MM.1S (cell line): ENCODE results near the gene TPI1.
A peak's percentile ranks its signal among the peaks of the same experiment; 100 is the strongest.

Source experiments
- DNase-seq: peaks from one replicate; pipeline ENCODE4 v3.0.0-alpha.2; 2015
- H2AFZ ChIP-seq: fragments of 300-600 bp; sonication (generic); 2 replicates; pipeline ENCODE4 v1.6.0; 2016; ENCODE audit warnings: antibody characterized with exemption, low read length
- H3F3A ChIP-seq: fragments of 300-600 bp; sonication (generic); 2 replicates; pipeline ENCODE4 v1.6.1; 2016; ENCODE audit warnings: mild to moderate bottlenecking, antibody characterized with exemption, low read length, moderate library complexity, mixed read lengths; ENCODE audit not compliant: insufficient read depth
- H3K27ac ChIP-seq: fragments of 300-600 bp; sonication (generic); 2 replicates; pipeline ENCODE4 v1.5.1; 2016; ENCODE audit warnings: mild to moderate bottlenecking, low read length
- H3K27me3 ChIP-seq: fragments of 300-600 bp; sonication (generic); replicated peaks from 2 replicates; pipeline ENCODE4 v1.6.0; 2016; ENCODE audit warnings: low read length; ENCODE audit not compliant: insufficient read depth
- H3K36me3 ChIP-seq: fragments of 300-600 bp; sonication (generic); replicated peaks from 2 replicates; pipeline ENCODE4 v1.6.1; 2016; ENCODE audit warnings: mild to moderate bottlenecking, low read length, mixed read lengths; ENCODE audit not compliant: insufficient read depth
- H3K4me1 ChIP-seq: fragments of 300-600 bp; sonication (generic); 2 replicates; pipeline ENCODE4 v1.6.1; 2016; ENCODE audit warnings: low read length, mixed read lengths
- H3K4me2 ChIP-seq: fragments of 300-600 bp; sonication (generic); 2 replicates; pipeline ENCODE4 v1.6.0; 2016; ENCODE audit warnings: low read depth, low read length
- H3K4me3 ChIP-seq: fragments of 300-600 bp; sonication (generic); 2 replicates; pipeline ENCODE4 v1.5.1; 2016; ENCODE audit warnings: low read length, mixed read lengths
- H3K79me2 ChIP-seq: fragments of 300-600 bp; sonication (generic); 2 replicates; pipeline ENCODE4 v1.6.1; 2016; ENCODE audit warnings: mixed run types, low read length, mixed read lengths
- H3K9ac ChIP-seq: fragments of 300-600 bp; sonication (generic); 2 replicates; pipeline ENCODE4 v1.6.1; 2016; ENCODE audit warnings: low read length, mixed read lengths
- H3K9me2 ChIP-seq: fragments of 300-600 bp; sonication (generic); replicated peaks from 2 replicates; pipeline ENCODE4 v1.6.1; 2016; ENCODE audit warnings: mild to moderate bottlenecking, low read length, mixed read lengths; ENCODE audit not compliant: insufficient read depth
- H3K9me3 ChIP-seq: fragments of 300-600 bp; sonication (generic); replicated peaks from 2 replicates; pipeline ENCODE4 v1.6.1; 2016; ENCODE audit warnings: mild to moderate bottlenecking, low read length, mixed read lengths; ENCODE audit not compliant: insufficient read depth
- H4K20me1 ChIP-seq: fragments of 300-600 bp; sonication (generic); 2 replicates; pipeline ENCODE4 v1.6.1; 2016; ENCODE audit warnings: mild to moderate bottlenecking, low read length, moderate library complexity, mixed read lengths; ENCODE audit not compliant: insufficient read depth
- EZH2 ChIP-seq: fragments of 300-600 bp; sonication (generic); optimal IDR thresholded peaks from 2 replicates; pipeline ENCODE3; 2017; ENCODE audit warnings: low read depth, mild to moderate bottlenecking, antibody characterized with exemption, low read length, mixed read lengths
- EZH2phosphoT487 ChIP-seq: fragments of 300-600 bp; sonication (generic); IDR thresholded peaks from 2 replicates; pipeline ENCODE4 v1.6.1; 2018; ENCODE audit warnings: antibody characterized with exemption, low read length
- TF ChIP-seq, protein P1 (sequence below): fragments of 300-600 bp; sonication (generic); IDR thresholded peaks from 2 replicates; pipeline ENCODE4 v1.5.1; 2016; ENCODE audit warnings: antibody characterized with exemption, low read length, mixed read lengths

TPI1 gene

DNA sequence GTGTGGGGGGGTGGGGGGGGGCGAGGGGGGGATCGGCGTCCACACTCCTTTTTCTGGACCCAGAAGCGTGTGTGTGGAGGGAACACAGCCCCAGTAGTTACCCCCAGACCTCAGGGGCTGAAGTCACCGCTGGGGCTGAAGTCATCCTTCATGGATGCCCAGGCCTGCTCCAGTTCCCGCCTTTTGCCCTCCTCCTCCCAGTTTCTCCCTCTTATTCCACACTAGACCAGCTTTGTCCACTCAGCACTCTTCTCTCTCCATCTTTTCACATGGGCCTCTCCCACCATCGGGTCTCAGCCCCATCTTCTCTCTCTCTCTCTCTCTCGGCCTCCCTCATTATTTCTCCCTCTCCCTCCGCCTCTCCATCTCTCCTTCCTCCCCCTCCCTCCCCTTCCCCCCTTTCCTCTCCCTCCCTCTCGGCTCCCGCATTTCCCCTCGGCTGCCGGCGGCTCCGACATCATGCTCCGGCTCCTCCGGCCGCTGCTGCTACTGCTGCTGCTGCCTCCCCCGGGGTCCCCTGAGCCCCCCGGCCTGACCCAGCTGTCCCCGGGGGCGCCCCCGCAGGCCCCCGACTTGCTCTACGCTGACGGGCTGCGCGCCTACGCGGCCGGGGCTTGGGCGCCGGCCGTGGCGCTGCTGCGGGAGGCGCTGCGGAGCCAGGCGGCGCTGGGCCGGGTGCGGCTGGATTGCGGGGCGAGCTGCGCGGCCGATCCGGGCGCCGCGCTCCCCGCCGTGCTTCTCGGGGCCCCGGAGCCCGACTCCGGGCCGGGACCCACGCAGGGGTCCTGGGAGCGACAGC lies 39.1 kb upstream of the TPI1 start, which contains the start of gene P3H3:
P3H3 (plus strand) TSS at position 426 of the 799 bp plus-strand sequence; CDS start at position 460, 34 bp downstream.
- H3K4me2 ChIP-seq: peak within 1 kb of the TSS; percentile 99
- H3K36me3 ChIP-seq: no peaks in the 10 kb centered on the region
- H3K4me1 ChIP-seq: peaks cover 4% of the 10 kb centered on the region; the same call in 1 of the 2 replicates
- DNase-seq: no peak
- H3K79me2 ChIP-seq: no peaks in the 10 kb centered on the region
- no peaks in the 10 kb centered on the region for H3F3A ChIP-seq
- no peak within 1 kb of the TSS for H3K27ac ChIP-seq
- H3K9me3 ChIP-seq: no peaks in the 10 kb centered on the region
- peak within 1 kb of the TSS; percentile 77 for H2AFZ ChIP-seq
- H3K4me3 ChIP-seq: peak within 1 kb of the TSS; percentile 62
- H3K9ac ChIP-seq: no peak within 1 kb of the TSS; the same call in 1 of the 2 replicates
- H3K27me3 ChIP-seq: peaks cover 92% of the 10 kb centered on the region
- no peaks in the 10 kb centered on the region for H4K20me1 ChIP-seq
- H3K9me2 ChIP-seq: no peaks in the 10 kb centered on the region
- TF ChIP-seq, protein P1, sequence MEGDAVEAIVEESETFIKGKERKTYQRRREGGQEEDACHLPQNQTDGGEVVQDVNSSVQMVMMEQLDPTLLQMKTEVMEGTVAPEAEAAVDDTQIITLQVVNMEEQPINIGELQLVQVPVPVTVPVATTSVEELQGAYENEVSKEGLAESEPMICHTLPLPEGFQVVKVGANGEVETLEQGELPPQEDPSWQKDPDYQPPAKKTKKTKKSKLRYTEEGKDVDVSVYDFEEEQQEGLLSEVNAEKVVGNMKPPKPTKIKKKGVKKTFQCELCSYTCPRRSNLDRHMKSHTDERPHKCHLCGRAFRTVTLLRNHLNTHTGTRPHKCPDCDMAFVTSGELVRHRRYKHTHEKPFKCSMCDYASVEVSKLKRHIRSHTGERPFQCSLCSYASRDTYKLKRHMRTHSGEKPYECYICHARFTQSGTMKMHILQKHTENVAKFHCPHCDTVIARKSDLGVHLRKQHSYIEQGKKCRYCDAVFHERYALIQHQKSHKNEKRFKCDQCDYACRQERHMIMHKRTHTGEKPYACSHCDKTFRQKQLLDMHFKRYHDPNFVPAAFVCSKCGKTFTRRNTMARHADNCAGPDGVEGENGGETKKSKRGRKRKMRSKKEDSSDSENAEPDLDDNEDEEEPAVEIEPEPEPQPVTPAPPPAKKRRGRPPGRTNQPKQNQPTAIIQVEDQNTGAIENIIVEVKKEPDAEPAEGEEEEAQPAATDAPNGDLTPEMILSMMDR: no peak
- TF ChIP-seq EZH2phosphoT487: no peak
- no peak for TF ChIP-seq EZH2

DNA sequence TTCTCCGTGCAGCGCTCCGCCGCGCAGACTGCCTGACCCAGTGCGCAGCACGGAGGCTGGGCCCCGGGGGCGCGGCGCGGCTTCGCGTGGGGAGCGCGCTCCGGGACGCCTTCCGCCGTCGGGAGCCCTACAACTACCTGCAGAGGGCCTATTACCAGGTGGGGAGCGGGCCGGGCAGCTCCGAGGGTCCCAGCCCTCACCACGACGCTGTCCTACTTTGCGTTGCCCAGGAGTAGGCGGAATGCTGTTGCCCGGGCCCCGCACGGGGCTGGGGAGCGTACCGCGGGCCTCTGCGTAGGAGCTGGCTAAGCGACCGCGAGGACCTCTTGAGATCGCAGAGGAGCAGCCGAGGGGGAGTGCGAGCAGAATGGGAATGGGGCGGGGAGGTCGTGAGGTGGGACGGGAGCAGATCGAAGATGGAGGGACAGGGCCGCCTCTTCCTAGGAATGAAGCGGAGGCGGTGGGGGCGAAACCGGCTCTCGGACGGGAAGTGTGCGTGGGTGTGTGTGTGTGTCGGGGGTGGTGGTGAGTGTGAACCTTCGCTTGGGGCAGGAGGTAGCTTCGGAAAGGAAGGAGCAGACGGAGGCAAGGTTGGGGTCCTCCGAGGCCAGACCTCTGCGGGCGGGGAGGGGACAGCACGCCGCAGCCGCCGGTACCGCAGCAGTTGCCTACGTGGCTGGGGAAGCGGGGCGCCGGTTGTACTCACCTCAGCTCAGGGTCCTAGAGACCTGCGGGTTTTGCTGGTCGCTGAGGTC lies 38.4 kb upstream of the TPI1 start:
- no peaks in the 10 kb centered on the region for H3F3A ChIP-seq
- TF ChIP-seq, protein P1: no peak
- TF ChIP-seq EZH2: peak; percentile 100
- peak; percentile 57; the same call in 1 of the 2 replicates for TF ChIP-seq EZH2phosphoT487
- no peaks in the 10 kb centered on the region for H3K9me2 ChIP-seq
- peak overlapping the region; percentile 62 for H3K4me3 ChIP-seq
- no peak for DNase-seq
- peaks cover 92% of the 10 kb centered on the region for H3K27me3 ChIP-seq
- H3K36me3 ChIP-seq: no peaks in the 10 kb centered on the region
- peak overlapping the region; percentile 77 for H2AFZ ChIP-seq
- H3K4me1 ChIP-seq: peaks cover 4% of the 10 kb centered on the region; the same call in 1 of the 2 replicates
- H4K20me1 ChIP-seq: no peaks in the 10 kb centered on the region
- no peaks in the 10 kb centered on the region for H3K79me2 ChIP-seq
- H3K27ac ChIP-seq: no peak overlapping the region
- no peaks in the 10 kb centered on the region for H3K9me3 ChIP-seq
- H3K4me2 ChIP-seq: peak overlapping the region; percentile 99
- no peak overlapping the region; the same call in 1 of the 2 replicates for H3K9ac ChIP-seq

DNA sequence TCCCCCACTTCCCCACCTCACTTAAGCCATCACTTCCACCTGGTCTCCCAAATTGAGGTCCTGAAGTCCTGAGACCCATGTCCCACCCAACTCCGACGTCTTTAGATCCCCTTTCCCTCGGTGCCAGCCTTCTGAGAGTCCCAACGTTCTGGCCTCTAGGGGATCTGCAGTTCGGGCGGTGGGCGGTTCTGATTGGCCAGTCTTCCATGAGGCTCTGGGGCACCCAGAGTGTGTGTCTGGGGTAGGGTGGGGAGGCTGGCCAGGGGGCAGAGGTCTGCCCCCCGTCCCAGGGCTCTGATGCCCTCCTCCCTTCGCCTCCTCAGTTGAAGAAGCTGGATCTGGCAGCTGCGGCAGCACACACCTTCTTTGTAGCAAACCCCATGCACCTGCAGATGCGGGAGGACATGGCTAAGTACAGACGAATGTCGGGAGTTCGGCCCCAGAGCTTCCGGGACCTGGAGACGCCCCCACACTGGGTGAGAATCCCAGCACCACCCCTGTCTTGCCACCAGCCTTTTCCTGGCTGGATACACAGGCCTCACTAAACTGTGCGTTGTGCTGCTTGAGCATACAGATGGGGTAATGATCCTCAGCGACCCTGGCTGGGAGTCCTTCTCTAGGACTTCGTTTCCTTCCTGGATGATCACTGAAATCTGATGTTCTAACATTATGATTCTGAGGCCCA lies 37.7 kb upstream of the TPI1 start:
- no peak overlapping the region for H3K27ac ChIP-seq
- no peak for DNase-seq

More for the DNA sequence above, 37.7 kb upstream of the TPI1 start:
- TF ChIP-seq, protein P1: 0 out of 2 replicates have a peak, but pooled peaks have one; percentile 4
- no peak for TF ChIP-seq EZH2phosphoT487
- TF ChIP-seq EZH2: no peak
- H3K4me1 ChIP-seq: peaks cover 4% of the 10 kb centered on the region; the same call in 1 of the 2 replicates
- no peaks in the 10 kb centered on the region for H3F3A ChIP-seq
- H3K9me3 ChIP-seq: no peaks in the 10 kb centered on the region
- no peaks in the 10 kb centered on the region for H3K36me3 ChIP-seq
- peaks cover 85% of the 10 kb centered on the region for H3K27me3 ChIP-seq
- peak overlapping the region; percentile 99 for H3K4me2 ChIP-seq
- no peak overlapping the region for H2AFZ ChIP-seq
- H3K79me2 ChIP-seq: no peaks in the 10 kb centered on the region
- H3K4me3 ChIP-seq: no peak overlapping the region
- no peaks in the 10 kb centered on the region for H3K9me2 ChIP-seq
- H4K20me1 ChIP-seq: no peaks in the 10 kb centered on the region
- H3K9ac ChIP-seq: no peak overlapping the region
